HG03064 (cell line): ENCODE results near the gene GPRASP3.
"Not testable (repeated sequence)": the region's sequence is repeated elsewhere in the genome, so short reads cannot be mapped to it uniquely, and the experiment has no call there.

Source experiments
- ATAC-seq: cut with Tn5 transposase; IDR thresholded peaks from one replicate; pipeline ENCODE4 v1.9.1; 2021; ENCODE audit warnings: low read depth; ENCODE audit not compliant: unreplicated experiment

GPRASP3 gene, protein sequence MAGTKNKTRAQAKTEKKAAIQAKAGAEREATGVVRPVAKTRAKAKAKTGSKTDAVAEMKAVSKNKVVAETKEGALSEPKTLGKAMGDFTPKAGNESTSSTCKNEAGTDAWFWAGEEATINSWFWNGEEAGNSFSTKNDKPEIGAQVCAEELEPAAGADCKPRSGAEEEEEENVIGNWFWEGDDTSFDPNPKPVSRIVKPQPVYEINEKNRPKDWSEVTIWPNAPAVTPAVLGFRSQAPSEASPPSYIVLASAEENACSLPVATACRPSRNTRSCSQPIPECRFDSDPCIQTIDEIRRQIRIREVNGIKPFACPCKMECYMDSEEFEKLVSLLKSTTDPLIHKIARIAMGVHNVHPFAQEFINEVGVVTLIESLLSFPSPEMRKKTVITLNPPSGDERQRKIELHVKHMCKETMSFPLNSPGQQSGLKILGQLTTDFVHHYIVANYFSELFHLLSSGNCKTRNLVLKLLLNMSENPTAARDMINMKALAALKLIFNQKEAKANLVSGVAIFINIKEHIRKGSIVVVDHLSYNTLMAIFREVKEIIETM

GRCh38 chrX:102720237-102721168 is at the start of gene GPRASP3:
Gene GPRASP3 (plus strand): TSS chrX:102720743. CDS start chrX:102748996, 28,253 bp downstream.
- peak; percentile 80 for ATAC-seq

- no peak for ATAC-seq
Measured at GRCh38 chrX:102672856-102673255, 47.7 kb upstream of the GPRASP3 start.

DNA sequence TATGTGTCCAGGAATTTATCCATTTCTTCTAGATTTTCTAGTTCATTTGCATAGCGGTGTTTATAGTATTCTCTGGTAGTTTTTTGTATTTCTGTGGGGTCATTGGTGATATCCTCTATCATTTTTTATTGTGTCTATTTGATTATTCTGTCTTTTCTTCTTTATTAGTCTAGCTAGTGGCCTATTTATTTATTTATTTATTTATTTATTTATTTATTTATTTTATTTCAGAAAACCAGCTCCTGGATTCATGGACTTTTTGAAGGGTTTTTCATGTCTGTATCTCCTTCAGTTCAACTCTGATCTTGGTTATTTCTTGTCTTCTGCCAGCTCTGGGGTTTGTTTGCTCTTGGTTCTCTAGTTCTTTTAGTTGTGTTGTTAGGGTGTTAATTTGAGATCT is 43.1 kb upstream of the GPRASP3 start:
- not testable (repeated sequence) for ATAC-seq

- ATAC-seq = no peak
Measured at GRCh38 chrX:102684772-102685520, 35.6 kb upstream of the GPRASP3 start.

DNA sequence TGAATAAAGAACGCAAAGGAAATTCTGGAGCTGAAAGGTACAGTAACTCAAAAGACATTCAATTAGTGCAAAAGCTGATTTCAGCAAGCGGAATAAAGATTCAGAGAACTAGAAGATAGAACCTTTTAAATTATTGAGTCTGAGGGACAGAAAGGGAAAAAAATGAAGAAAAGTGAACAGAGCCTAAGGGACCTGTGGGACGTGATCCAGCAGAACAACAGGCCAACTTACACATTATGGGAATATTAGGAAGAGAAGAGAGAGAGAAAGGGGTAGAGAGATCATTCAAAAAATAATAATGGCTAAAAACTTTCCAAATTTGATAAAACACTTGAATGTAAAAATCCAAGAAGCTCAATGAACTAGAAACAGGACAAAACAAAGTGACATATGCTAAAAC is 25.8 kb upstream of the GPRASP3 start:
- ATAC-seq = no peak

- no peak for ATAC-seq
Measured at GRCh38 chrX:102696306-102696705, 24.2 kb upstream of the GPRASP3 start.

GRCh38 chrX:102697494-102697893 is 23.0 kb upstream of the GPRASP3 start:
- ATAC-seq = no peak

DNA sequence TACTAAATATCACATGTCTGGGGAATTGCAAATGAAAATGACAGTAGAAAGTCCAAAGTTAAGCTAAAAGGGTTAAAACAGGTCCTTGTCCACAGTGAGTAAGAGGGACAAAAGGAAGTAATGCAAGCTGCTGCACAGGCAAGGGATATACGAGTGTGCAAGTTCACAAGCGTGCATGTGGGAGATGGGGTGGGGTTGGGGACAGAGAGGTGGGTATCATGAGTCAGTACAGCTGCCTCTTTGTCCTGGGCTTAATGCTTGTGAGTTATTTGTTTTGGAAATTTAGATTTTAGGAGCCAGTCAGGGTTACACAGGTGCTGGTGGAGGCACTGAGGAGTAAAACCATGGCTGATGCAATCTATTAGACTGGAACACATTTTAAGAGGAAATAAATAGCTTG is 11.6 kb upstream of the GPRASP3 start:
- ATAC-seq = no peak

GRCh38 chrX:102711872-102712215 is 8.7 kb upstream of the GPRASP3 start:
- ATAC-seq = no peak

- no peak for ATAC-seq
Measured at GRCh38 chrX:102712216-102712966, 8.2 kb upstream of the GPRASP3 start, which contains the start of gene GPRASP2. Gene GPRASP2 (plus strand): TSS chrX:102712448. CDS start chrX:102714870, 2,422 bp downstream.

DNA sequence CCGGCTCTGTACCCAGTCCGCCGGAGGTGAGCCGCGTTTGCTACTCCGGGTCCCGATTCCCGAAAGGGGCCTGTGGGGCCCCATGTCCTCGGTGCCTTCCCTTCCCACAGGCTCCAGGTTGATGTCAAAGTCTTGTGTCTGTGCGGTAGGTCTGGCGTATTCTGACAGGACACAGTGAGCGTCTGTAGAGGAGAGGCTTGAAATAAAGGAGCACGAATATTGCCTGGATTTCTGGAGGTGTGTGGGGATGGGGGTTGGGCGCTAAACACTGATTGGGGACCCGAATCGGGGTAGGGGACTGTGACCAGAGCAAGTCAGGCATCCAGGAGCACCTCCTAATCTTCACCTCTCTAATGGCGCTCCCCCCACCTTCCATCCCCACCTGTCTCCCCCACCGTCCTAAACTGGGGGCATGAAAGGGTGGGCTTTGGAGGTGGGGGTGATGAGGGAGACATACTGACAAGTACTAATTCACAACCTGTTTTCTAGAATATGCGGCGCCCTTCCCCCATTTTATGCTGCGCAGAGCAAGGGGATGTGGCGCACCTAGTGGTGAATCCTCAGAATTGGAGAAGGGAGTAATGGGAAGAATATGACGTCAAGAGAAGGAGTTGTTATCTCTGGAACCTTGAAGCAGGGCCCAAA is 7.4 kb upstream of the GPRASP3 start:
- ATAC-seq = no peak

- ATAC-seq = no peak
Measured at GRCh38 chrX:102714994-102715393, 5.5 kb upstream of the GPRASP3 start.

GRCh38 chrX:102715967-102716366 is 4.6 kb upstream of the GPRASP3 start:
- ATAC-seq = no peak

GRCh38 chrX:102721169-102721506 is 595 bp downstream of the GPRASP3 start:
- ATAC-seq = not testable (repeated sequence)

DNA sequence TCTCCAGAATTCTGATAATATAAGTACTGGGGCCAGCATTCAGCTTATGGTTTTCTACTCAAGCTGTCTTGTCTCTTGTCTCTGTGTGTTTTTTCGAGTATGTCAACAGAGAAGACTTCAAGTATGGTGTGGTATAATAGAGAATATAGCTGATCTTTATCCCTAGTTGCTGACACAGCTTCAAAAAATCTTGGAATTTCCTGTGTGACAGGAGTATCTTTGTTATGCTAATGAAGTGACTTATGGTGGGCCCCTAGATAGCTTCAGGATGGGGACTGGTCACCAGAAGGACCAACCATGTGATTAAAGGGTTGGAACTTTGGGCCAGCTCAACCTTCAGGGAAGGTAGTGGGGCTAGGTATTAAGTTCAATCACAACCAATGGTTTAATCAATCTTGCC is 2.9 kb downstream of the GPRASP3 start:
- no peak for ATAC-seq

GRCh38 chrX:102727761-102728160 is 7.2 kb downstream of the GPRASP3 start:
- ATAC-seq = no peak

DNA sequence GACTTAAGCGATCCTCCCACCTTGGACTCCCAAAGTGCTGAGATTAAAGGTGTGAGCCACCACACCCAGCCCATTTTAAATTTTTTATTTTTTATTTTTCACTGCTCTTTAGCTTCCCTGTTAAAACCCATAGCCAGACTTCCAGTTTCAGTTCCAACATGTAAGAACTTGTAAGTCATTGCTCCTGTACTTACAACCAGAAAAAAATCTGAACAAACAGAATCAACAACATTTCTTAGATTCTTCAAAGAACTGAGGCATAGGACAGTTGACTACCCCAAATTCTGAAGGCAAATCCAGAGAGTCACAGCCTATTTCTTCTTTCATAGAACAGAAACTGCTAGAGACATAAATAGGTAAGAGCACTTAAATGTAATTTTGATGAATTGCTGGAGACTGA is 8.1 kb downstream of the GPRASP3 start:
- ATAC-seq = no peak

DNA sequence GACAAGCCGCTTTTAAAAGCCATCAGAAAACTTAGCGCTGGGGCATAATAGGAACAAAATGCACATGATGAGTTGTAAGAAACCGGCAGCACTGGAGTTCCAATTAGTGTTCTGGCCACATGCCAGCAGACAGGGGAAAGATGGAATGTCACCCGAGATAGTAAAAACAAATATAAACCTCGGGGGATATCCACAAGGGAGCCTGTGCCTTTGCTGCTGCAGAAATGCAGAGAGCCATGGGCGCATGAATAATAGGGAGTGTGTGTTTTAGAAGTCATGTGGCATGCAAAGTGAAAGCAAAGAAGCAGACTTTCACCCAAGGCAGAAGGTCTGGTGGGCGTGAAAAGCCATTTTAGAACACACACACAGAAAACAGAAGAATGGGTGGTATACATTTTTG is 19.1 kb downstream of the GPRASP3 start:
- no peak for ATAC-seq

- ATAC-seq = no peak
Measured at GRCh38 chrX:102744307-102744706, 23.8 kb downstream of the GPRASP3 start.

DNA sequence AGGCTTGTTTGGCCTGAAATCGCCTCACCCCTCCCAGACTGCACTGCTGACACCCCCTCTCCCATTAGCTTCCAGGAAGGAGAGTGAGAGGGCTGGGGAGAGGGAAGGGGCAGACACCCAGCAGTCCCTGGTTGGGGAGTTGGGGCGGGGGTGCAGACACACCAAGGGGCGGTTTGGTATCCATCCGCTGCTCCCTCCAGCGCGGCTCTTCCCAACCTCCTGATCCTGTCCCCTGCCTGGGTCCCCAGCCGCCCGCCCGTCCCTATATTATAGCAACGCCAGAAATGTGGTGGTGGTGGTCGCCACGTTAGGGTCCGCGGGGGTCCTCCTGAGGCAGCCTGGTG is 24.9 kb downstream of the GPRASP3 start:
- ATAC-seq = no peak
